Ascending aorta (tissue), 2 donors: ENCODE measurements around the gene TMEM88. TPM values are rescaled to one million over a fixed set of nuclear protein-coding genes. Genes with fewer than 3 reads are reported as not detected.
A peak's percentile ranks its signal among the peaks of the same experiment; 100 is the strongest.

ENCODE experiments used
- DNase-seq, 2 donors: peaks; one replicate each; pipeline ENCODE4 v3.0.0-alpha.2; 2019; ENCODE audit warnings: low spot score in 2 of 2
- H3K27ac ChIP-seq, 2 donors: fragments of 200-600 bp; sonication (generic); one replicate each; pipeline ENCODE4 v1.5.1; 2016 to 2017; ENCODE audit warnings: mild to moderate bottlenecking in 1 of 2
- H3K27me3 ChIP-seq: fragments of 200-600 bp; sonication (generic); one replicate; pipeline ENCODE4 v1.5.1; 2017
- H3K36me3 ChIP-seq, 2 donors: fragments of 200-600 bp; sonication (generic); one replicate each; pipeline ENCODE4 v1.5.1; 2016
- H3K4me1 ChIP-seq, 2 donors: fragments of 200-600 bp; sonication (generic); one replicate each; pipeline ENCODE4 v1.5.1; 2016 to 2017; ENCODE audit warnings: mild to moderate bottlenecking in 1 of 2
- H3K4me3 ChIP-seq, 2 donors: fragments of 200-600 bp; sonication (generic); one replicate each; pipeline ENCODE4 v1.5.1; 2016 to 2017; ENCODE audit warnings: mild to moderate bottlenecking in 1 of 2
- H3K9me3 ChIP-seq, 2 donors: fragments of 200-600 bp; sonication (generic); one replicate each; pipeline ENCODE4 v1.5.1; 2016
- intact Hi-C: fragments of 100-400 bp; cut with DNase I; formaldehyde crosslinking; loops from one replicate; pipeline ENCODE4 v1.15.1; 2023
- total RNA-seq: library from RNA; depleted of rRNA; stranded (reverse); fragments of >200 nt; gene quantifications from one replicate; pipeline ENCODE4 v1.1.0, GENCODE V29; 2016
- TF ChIP-seq, protein P1 (sequence below), 3 experiments: fragments of 200-600 bp in 2 of 3; fragments of 450-650 bp in 1 of 3; sonication (generic) in 2 of 3; IDR thresholded peaks; one replicate each; pipeline ENCODE4 v1.5.1; 2016 to 2019; ENCODE audit warnings: antibody characterized with exemption in 3 of 3, mild to moderate bottlenecking in 1 of 3, moderate library complexity in 1 of 3

Gene TMEM88
- total RNA-seq, 1 donor from 2014 or later: 223 TPM

DNA sequence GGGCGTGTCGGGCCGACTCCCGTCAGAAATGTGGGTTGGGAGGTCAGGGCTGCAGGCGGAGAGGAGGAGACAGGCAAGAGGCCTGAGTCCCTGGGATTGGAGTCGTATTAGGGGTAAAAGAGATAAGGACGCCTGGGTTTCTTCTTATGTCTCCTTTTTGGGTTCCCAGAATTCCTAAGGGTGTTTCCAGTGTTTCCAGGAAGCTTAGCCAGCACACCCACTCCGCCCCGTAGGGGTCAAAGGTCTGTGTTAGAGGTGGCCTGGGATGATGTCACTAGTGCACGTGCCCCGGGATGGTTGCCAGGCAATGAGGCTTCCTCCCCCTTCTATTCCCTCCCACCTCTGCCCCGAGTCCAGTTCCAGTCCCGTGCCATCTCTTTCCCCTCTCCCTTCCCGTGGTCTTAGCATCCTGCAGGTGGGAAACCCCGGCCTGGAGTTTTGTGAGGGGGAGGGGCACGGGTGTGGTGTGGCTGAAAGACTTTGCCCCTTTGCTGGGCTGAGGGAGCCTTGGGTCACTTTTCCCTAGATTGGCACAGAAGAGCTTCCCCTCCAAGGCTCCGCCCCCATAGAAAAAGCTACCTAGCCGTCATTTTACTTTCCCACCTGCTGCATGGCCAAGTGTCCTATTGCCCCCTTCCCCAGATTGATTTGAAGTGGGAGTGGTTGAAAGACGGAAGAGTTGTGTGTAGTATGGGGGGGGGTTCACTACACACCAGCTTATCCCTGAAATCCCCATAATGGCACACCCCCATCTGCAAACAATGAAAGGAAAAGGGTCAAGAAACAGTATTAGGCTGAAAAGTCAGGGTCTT, 18.1 kb upstream of the TMEM88 start:
- Histone ChIP-seq H3K27me3 (no peaks in the 10 kb centered on the region), H3K36me3 (no peaks in the 10 kb centered on the region), H3K4me1 (peaks cover 8 to 37% of the 10 kb centered on the region in 2 donors), H3K27ac (peak overlapping the region; percentile 91 to 98), H3K4me3 (peak overlapping the region; percentile 68 to 80), H3K9me3 (no peaks in the 10 kb centered on the region)
- TF ChIP-seq, protein P1, sequence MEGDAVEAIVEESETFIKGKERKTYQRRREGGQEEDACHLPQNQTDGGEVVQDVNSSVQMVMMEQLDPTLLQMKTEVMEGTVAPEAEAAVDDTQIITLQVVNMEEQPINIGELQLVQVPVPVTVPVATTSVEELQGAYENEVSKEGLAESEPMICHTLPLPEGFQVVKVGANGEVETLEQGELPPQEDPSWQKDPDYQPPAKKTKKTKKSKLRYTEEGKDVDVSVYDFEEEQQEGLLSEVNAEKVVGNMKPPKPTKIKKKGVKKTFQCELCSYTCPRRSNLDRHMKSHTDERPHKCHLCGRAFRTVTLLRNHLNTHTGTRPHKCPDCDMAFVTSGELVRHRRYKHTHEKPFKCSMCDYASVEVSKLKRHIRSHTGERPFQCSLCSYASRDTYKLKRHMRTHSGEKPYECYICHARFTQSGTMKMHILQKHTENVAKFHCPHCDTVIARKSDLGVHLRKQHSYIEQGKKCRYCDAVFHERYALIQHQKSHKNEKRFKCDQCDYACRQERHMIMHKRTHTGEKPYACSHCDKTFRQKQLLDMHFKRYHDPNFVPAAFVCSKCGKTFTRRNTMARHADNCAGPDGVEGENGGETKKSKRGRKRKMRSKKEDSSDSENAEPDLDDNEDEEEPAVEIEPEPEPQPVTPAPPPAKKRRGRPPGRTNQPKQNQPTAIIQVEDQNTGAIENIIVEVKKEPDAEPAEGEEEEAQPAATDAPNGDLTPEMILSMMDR (IDR thresholded peaks at IDR 0.05): no peak
- peak; percentile 59 to 93 for DNase-seq
- intact Hi-C loops: loop anchor here (5.0 to 10.0 kb wide), 2 partner anchors 265 to 622 kb away; partner anchors contain the start of genes ACADVL and DLG4

GRCh38 chr17:7837408-7838088, 17.3 kb upstream of the TMEM88 start:
- Histone ChIP-seq H3K4me1 (peaks cover 8 to 37% of the 10 kb centered on the region in 2 donors), H3K27me3 (no peaks in the 10 kb centered on the region), H3K36me3 (no peaks in the 10 kb centered on the region), H3K27ac (peak overlapping the region; percentile 91 to 98), H3K9me3 (no peaks in the 10 kb centered on the region), H3K4me3 (peak overlapping the region; percentile 20 to 25)
- DNase-seq: no peak
- TF ChIP-seq, protein P1 (IDR thresholded peaks at IDR 0.05): no peak
- intact Hi-C loops: loop anchor here (5.0 to 10.0 kb wide), 2 partner anchors 265 to 623 kb away; partner anchors contain the start of genes ACADVL and DLG4

DNA sequence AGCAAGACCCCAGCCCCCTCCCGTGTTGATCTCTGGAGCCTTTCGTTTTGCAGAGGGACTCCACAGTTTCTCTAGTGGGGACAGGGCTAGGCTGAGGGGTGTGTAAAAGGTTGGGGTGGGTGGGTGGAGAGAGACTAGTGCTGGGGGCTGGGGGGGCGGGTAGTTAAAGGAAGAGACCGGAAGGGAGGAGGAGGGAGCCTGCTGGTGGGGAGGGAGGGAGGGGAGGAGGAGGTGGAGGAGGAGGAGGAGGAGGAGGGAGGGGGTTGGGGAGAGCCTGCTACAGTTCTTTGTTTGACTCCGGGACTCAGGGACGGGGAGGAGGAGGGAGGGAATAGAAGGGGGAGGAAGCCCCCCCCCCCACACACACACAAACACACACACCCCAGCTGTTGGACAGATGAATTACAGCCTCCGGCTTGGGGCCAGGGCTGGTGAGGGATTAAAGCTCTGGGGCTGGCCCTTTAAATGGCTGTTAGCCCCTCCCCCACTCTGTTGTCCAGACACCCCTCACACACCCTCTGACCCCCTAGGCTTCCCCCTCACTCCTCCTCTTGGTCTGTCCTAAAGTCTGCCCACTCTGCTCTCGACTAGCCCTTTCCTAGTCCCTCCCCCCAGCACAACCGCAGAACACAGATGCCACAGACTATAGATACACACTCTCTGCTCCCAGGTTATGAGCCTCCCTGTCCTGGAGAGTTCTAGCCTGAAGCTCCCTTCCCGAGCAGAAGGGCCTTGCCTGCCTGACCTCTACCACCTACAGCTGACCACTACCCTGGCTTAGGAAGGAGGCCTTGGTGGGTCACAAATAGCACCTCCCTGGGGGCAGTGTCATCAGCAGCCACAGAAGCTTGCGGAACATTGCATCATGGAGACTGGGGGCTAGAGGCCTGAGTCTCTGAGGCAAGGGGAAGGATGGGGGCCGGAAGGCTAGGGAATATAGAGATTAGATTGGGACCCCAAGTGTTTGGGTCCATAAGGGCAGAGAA, 16.5 kb upstream of the TMEM88 start:
- Histone ChIP-seq H3K27me3 (no peaks in the 10 kb centered on the region), H3K4me1 (peaks cover 8 to 36% of the 10 kb centered on the region in 2 donors), H3K9me3 (no peaks in the 10 kb centered on the region), H3K4me3 (peak overlapping the region in 1 of 2 donors; percentile 25), H3K27ac (peak overlapping the region; percentile 91 to 98), H3K36me3 (no peaks in the 10 kb centered on the region)
- no peak for DNase-seq
- intact Hi-C loops: loop anchor here (5.0 to 10.0 kb wide), 2 partner anchors 266 to 624 kb away; partner anchors contain the start of genes ACADVL and DLG4
- TF ChIP-seq, protein P1 (IDR thresholded peaks at IDR 0.05): no peak

DNA sequence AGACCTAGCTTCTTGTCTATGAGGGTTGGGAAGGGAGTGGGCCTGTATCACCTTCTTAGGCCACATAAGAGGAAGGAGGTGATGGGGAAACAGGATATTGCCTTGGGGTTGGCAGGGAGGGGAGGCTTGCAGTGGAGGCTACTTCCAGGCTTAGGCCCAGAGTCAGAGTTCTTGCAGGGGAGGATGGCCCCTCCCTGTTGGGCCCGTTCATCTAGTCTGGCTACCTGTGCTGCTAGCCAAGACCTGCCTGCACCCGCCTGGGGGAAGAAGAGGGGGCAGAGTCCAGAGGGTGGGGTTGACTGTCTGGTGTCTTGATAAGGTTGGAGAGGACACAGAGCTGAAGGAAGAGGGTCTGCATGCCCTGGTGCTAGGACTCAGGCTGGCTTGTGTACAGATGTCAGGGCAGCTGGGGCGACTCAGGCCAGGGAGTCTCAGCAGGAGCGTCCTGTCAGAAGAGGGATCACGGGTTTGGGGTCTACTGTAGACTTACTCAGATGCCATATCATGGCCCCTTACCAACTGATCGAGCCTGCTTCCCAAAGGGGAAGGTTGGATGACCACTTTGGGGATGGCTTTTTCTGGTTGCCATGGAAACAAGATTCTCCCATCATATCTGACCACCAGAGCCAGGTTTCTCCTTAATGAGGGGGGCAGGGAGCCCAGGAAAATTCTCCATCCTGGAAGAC, 15.5 kb upstream of the TMEM88 start:
- H3K27ac ChIP-seq: peak overlapping the region; percentile 43 to 56
- no peaks in the 10 kb centered on the region for H3K27me3 ChIP-seq
- no peak overlapping the region for H3K4me3 ChIP-seq
- DNase-seq: no peak
- TF ChIP-seq, protein P1 (IDR thresholded peaks at IDR 0.05): no peak
- no peaks in the 10 kb centered on the region for H3K36me3 ChIP-seq
- intact Hi-C loops: loop anchor here (5.0 to 10.0 kb wide), 2 partner anchors 267 to 625 kb away; partner anchors contain the start of genes ACADVL and DLG4
- H3K9me3 ChIP-seq: no peaks in the 10 kb centered on the region
- peaks cover 8 to 34% of the 10 kb centered on the region in 2 donors for H3K4me1 ChIP-seq
